Fibroblast of the aortic adventitia (primary cell): ENCODE data around the gene B9D1. TPM values are rescaled to one million over a fixed set of nuclear protein-coding genes. Genes with fewer than 3 reads are reported as not detected.

Experiments used
- DNase-seq: peaks from one replicate; pipeline ENCODE4 v3.0.0-alpha.2; 2010; ENCODE audit warnings: low read depth
- H3K4me3 ChIP-seq: 2 replicates; pipeline ENCODE4 v1.5.1; 2011; ENCODE audit warnings: low read depth, mild to moderate bottlenecking, control low read depth, low read length, moderate library complexity
- total RNA-seq: library from RNA; depleted of rRNA; stranded (reverse); fragments of >200 nt; gene quantifications from 2 replicates; pipeline ENCODE4 v1.2.3, GENCODE V29; 2012; ENCODE audit warnings: low replicate concordance
- TF ChIP-seq, protein P1 (sequence below): IDR thresholded peaks from 2 replicates; pipeline ENCODE4 v1.5.1; 2011; ENCODE audit warnings: mild to moderate bottlenecking, low read length, control low read depth, inconsistent platforms; ENCODE audit not compliant: insufficient read depth

The B9D1 gene
- total RNA-seq, 1 donor: 19.9 TPM

DNA sequence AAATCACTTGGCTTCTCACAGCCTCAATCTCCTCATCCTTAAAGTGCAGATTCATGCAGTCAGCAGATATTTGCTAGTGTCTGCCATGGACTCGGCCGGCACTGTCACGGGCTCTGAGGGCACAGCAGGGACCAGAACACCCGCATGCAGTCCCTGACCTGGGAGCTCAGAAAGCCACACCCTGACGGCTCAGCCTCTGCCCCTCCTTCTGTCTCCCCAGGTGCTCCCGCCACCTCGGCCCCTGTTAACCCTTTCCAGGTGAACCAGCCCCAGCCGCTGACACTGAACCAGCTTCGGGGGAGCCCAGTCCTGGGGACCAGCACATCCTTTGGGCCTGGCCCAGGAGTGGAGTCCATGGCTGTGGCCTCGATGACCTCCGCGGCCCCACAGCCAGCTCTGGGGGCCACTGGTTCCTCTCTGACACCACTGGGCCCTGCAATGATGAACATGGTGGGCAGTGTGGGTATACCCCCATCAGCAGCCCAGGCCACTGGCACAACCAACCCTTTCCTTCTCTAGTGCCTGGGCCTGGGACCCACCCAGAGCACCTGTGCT lies 28.7 kb downstream of the B9D1 start:
- TF ChIP-seq, protein P1, sequence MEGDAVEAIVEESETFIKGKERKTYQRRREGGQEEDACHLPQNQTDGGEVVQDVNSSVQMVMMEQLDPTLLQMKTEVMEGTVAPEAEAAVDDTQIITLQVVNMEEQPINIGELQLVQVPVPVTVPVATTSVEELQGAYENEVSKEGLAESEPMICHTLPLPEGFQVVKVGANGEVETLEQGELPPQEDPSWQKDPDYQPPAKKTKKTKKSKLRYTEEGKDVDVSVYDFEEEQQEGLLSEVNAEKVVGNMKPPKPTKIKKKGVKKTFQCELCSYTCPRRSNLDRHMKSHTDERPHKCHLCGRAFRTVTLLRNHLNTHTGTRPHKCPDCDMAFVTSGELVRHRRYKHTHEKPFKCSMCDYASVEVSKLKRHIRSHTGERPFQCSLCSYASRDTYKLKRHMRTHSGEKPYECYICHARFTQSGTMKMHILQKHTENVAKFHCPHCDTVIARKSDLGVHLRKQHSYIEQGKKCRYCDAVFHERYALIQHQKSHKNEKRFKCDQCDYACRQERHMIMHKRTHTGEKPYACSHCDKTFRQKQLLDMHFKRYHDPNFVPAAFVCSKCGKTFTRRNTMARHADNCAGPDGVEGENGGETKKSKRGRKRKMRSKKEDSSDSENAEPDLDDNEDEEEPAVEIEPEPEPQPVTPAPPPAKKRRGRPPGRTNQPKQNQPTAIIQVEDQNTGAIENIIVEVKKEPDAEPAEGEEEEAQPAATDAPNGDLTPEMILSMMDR: no peak
- no peak overlapping the region for H3K4me3 ChIP-seq
- DNase-seq: no peak

DNA sequence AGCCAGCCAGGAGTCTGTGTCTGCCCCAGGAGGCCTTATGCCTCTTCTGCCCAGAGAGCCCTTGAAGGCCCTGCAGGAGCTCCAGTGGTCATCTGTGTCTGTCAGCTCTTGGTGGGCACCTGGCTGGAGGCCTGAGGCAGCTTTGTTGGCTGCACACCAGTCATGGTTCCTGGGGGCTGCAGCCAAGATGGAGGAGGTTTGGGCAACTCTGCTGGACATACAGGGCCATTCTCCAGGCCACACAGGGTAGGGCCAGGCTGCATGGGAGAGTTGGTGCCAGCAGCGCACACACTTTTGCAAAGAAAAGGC lies 29.4 kb downstream of the B9D1 start:
- no peak for DNase-seq
- TF ChIP-seq, protein P1: no peak
- no peak overlapping the region for H3K4me3 ChIP-seq

DNA sequence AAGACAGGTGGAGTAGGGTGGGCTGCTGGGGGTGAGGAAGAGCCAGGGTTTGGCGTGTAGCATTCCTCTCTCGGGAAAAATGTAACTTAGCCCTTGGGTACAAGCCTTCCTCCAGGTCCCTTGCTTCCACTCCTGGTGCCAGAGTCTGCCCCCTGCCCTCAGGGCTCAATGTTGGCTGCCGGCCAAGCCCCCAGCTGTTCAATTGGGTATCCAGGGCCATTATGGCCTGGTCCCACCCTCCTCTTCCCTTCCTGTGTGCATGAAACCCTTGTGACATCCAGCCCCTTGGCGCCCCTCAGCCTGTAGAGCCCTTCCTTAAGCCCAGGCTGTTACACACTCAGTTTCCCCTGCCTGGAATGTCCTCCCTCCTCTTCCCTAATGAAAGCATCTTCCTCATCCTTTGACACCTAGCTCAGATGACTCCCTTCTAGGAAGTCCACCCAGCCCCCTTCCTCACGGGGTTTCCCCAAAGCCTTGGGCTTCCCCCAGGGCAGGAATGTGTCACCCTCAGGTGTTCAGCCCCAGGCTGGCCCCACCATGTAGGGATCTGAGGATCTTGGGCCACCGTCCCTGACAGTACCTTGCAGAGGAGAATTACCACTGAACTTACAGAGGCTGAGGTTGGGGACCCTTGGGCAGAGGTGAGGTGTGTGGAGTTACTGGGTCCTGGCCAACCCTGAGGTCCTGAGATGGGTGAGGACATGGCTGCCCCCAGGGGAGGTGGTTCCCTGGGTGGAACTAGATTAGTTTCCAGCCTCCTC lies 30.0 kb downstream of the B9D1 start:
- TF ChIP-seq, protein P1: no peak
- no peak overlapping the region for H3K4me3 ChIP-seq
- DNase-seq: no peak

DNA sequence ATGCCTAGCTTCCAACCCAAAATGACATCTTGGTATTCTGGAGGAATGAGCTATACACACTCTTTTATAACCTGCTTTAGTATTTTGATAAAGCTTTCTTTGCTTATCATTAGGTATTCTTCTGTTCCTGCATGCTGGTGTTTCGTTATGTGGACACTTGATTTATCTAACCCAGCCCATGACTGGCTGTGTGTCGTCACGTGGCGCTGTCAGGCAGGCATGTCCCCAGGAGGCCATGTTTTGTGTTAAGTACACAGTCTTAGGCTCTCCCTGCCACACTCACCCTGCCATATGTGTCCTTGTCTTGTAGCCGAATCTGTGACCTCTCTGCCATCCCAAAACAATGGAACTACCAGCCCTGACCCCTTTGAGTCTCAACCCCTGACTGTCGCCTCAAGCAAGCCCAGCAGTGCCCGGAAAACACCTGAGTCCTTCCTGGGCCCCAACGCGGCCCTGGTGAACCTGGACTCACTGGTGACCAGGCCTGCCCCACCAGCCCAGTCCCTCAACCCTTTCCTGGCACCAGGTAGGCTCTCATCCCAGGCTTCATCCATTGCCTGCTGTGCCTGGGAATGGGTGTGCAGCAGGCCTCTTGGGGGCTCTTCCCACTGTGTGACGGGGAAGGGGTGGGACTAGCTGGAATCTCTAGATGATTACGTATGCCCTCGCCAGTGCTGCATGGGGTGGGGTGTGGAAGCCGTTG lies 30.8 kb downstream of the B9D1 start:
- no peak overlapping the region for H3K4me3 ChIP-seq
- DNase-seq: no peak
- TF ChIP-seq, protein P1: no peak

DNA sequence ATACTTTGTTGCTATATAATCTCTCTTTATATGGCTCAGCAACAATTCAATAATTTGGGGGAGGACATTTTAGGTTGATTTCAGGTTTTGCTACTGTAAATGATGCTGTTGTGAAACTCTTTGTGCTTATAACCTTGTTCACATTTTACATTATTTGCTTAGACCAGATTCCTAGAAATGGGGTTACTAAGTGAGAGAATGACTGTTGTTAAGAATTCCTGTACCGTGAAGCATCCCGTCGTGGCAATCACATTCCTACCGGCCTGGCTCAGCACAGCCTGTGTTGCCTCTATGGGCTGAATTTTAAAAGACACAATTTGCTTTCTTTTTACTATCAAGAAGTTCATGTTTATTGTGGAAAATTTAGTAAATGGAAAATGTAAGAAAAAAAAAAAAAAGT lies 31.4 kb downstream of the B9D1 start:
- TF ChIP-seq, protein P1: peak; percentile 18
- H3K4me3 ChIP-seq: no peak overlapping the region

DNA sequence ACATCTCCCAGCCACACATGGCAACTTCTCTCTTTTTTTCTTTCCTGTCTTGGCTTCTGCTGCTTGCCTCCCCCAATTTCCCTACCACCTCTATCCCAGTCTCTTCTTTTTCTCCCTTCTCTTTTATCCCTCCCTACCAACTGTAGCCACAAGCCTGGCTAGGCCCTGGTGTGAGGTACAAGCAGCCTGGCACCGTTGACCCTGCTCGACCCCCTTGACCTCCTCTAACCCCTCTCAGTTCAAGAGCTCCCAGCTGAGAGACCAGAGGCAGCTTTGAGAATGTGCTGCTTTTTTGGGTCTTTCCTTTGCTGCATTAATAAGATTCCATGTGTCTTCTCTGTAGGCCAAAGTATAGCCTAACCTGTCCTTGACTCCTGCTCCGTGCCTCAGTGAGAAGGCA lies 32.3 kb downstream of the B9D1 start:
- no peak for DNase-seq
- TF ChIP-seq, protein P1: no peak
- no peak overlapping the region for H3K4me3 ChIP-seq

More for the DNA sequence above, 31.4 kb downstream of the B9D1 start:
- peak; percentile 84 for DNase-seq
